H1 (cell line): ENCODE data around the gene SLC15A1. TPM values are rescaled to one million over a fixed set of nuclear protein-coding genes. Genes with fewer than 3 reads are reported as not detected.

Experiments
- CTCF ChIA-PET: fragments of 300-600 bp; sonication (Branson Sonifier 250); formaldehyde crosslinking; loops from one replicate; lab custom pipeline; 2021; ENCODE audit not compliant: partially characterized antibody; lab: Charles Lee
- POLR2A ChIA-PET: fragments of 300-600 bp; sonication (Branson Sonifier 250); formaldehyde crosslinking; loops from one replicate; lab custom pipeline; 2021; ENCODE audit warnings: inconsistent platforms; ENCODE audit not compliant: partially characterized antibody; lab: Charles Lee
- DNase-seq, 2 experiments: peaks; one replicate each; pipeline versions ENCODE4 v3.0.0 to v3.0.0-alpha.2; 2010 to 2022; ENCODE audit warnings: low spot score in 2 of 2, low read depth in 1 of 2, mixed read lengths in 1 of 2
- FAIRE-seq: peaks from 2 replicates; lab custom pipeline; 2011; peaks lifted over from hg19 to GRCh38; lab: Jason Lieb, UNC
- H2AFZ ChIP-seq: 2 replicates; pipeline ENCODE4 v1.8.1; 2012; ENCODE audit warnings: low read length, inconsistent platforms
- H2AK5ac ChIP-seq: 2 replicates; pipeline ENCODE4 v1.6.1; 2013; ENCODE audit warnings: low read depth, low read length
- H2BK120ac ChIP-seq: replicated peaks from 2 replicates; pipeline ENCODE3; 2013; ENCODE audit warnings: low read depth, low read length, inconsistent platforms
- H2BK12ac ChIP-seq: 2 replicates; pipeline ENCODE4 v1.6.1; 2013; ENCODE audit warnings: low read depth, low read length
- H2BK15ac ChIP-seq: 2 replicates; pipeline ENCODE4 v1.6.1; 2013; ENCODE audit warnings: low read length
- H2BK20ac ChIP-seq: 2 replicates; pipeline ENCODE4 v1.6.1; 2013; ENCODE audit warnings: low read length
- H2BK5ac ChIP-seq: 2 replicates; pipeline ENCODE4 v1.6.1; 2013; ENCODE audit warnings: low read depth, low read length
- H3K14ac ChIP-seq: 2 replicates; pipeline ENCODE4 v1.6.1; 2013; ENCODE audit warnings: inconsistent platforms; ENCODE audit not compliant: insufficient read length
- H3K18ac ChIP-seq: 2 replicates; pipeline ENCODE4 v1.6.1; 2013; ENCODE audit warnings: low read length; ENCODE audit errors: extremely low read depth
- H3K23ac ChIP-seq: 2 replicates; pipeline ENCODE4 v1.6.1; 2013; ENCODE audit warnings: inconsistent platforms; ENCODE audit not compliant: insufficient read length
- H3K23me2 ChIP-seq: 2 replicates; pipeline ENCODE4 v1.6.1; 2013; ENCODE audit warnings: low read depth, low read length
- H3K27ac ChIP-seq: 2 replicates; pipeline ENCODE4 v1.6.1; 2011; ENCODE audit warnings: low read depth, low read length, inconsistent platforms
- H3K27me3 ChIP-seq, 4 experiments: replicated peaks in 1 of 4; 1 replicate in 1 of 4; 2 replicates in 3 of 4; pipeline versions ENCODE4 v1.6.1 to v1.8.1; 2011 to 2013; ENCODE audit warnings: low read length in 3 of 4, mild to moderate bottlenecking in 3 of 4, inconsistent platforms in 2 of 4, mixed read lengths in 2 of 4, moderate library complexity in 1 of 4; ENCODE audit not compliant: control insufficient read depth in 3 of 4, insufficient read depth in 3 of 4; ENCODE audit errors: extremely low read depth in 1 of 4
- H3K36me3 ChIP-seq, 4 experiments: 2 replicates each; pipeline versions ENCODE4 v1.6.1 to v1.8.1; 2011 to 2013; ENCODE audit warnings: mild to moderate bottlenecking in 4 of 4, low read length in 3 of 4, moderate library complexity in 2 of 4, control low read depth in 1 of 4, inconsistent platforms in 1 of 4; ENCODE audit not compliant: insufficient read depth in 4 of 4, control insufficient read depth in 2 of 4
- H3K4ac ChIP-seq: replicated peaks from 2 replicates; pipeline ENCODE3; 2013; ENCODE audit warnings: low read length, low read depth, mixed read lengths, inconsistent platforms; ENCODE audit not compliant: insufficient read length
- H3K4me1 ChIP-seq, 4 experiments: replicated peaks in 1 of 4; 1 replicate in 1 of 4; 2 replicates in 3 of 4; pipeline versions ENCODE4 v1.6.1 to v1.8.1; 2011 to 2013; ENCODE audit warnings: low read length in 3 of 4, inconsistent platforms in 2 of 4, mixed read lengths in 1 of 4; ENCODE audit not compliant: insufficient read depth in 4 of 4, control insufficient read depth in 3 of 4
- H3K4me2 ChIP-seq, 2 experiments: 2 replicates each; pipeline versions ENCODE4 v1.6.1 to v1.8.1; 2011 to 2013; ENCODE audit warnings: low read depth in 2 of 2, low read length in 2 of 2, control low read depth in 1 of 2, inconsistent platforms in 1 of 2, mild to moderate bottlenecking in 1 of 2; ENCODE audit not compliant: insufficient read depth in 1 of 2
- H3K4me3 ChIP-seq, 4 experiments: fragments of 200-600, 300-600 bp in 1 of 4; sonication (generic), shearing (Covaris generic), sonication (Bioruptor Twin) in 1 of 4; 2 replicates each; pipeline versions ENCODE4 v1.5.1 to v1.8.1; 2011 to 2016; ENCODE audit warnings: low read length in 4 of 4, low read depth in 3 of 4, control low read depth in 2 of 4, inconsistent platforms in 2 of 4, mild to moderate bottlenecking in 2 of 4, mixed read lengths in 1 of 4, moderate library complexity in 1 of 4; ENCODE audit not compliant: insufficient read depth in 2 of 4; ENCODE audit errors: extremely low read depth in 1 of 4
- H3K56ac ChIP-seq: replicated peaks from 2 replicates; pipeline ENCODE3; 2013; ENCODE audit warnings: low read depth, mild to moderate bottlenecking, mixed read lengths, low read length, inconsistent platforms; ENCODE audit not compliant: insufficient read length
- H3K79me1 ChIP-seq: 2 replicates; pipeline ENCODE4 v1.6.1; 2013; ENCODE audit warnings: low read depth, low read length, control low read depth
- H3K79me2 ChIP-seq, 2 experiments: 2 replicates each; pipeline versions ENCODE4 v1.6.1 to v1.8.1; 2012 to 2013; ENCODE audit warnings: low read length in 2 of 2, mild to moderate bottlenecking in 2 of 2, inconsistent platforms in 1 of 2; ENCODE audit not compliant: insufficient read depth in 2 of 2, control insufficient read depth in 1 of 2
- H3K9ac ChIP-seq, 4 experiments: replicated peaks in 1 of 4; 1 replicate in 1 of 4; 2 replicates in 3 of 4; pipeline versions ENCODE4 v1.6.1 to v1.8.1; 2011 to 2013; ENCODE audit warnings: low read depth in 3 of 4, low read length in 3 of 4, control low read depth in 2 of 4, mild to moderate bottlenecking in 2 of 4, moderate library complexity in 2 of 4, inconsistent platforms in 1 of 4; ENCODE audit errors: extremely low read depth in 1 of 4
- H3K9me3 ChIP-seq, 2 experiments: 2 replicates each; pipeline versions ENCODE4 v1.6.1 to v1.8.1; 2012 to 2013; ENCODE audit warnings: mild to moderate bottlenecking in 2 of 2, moderate library complexity in 2 of 2, control low read depth in 1 of 2, inconsistent platforms in 1 of 2, low read depth in 1 of 2, low read length in 1 of 2, mixed read lengths in 1 of 2; ENCODE audit not compliant: insufficient read depth in 2 of 2
- H4K20me1 ChIP-seq, 2 experiments: replicated peaks in 1 of 2; 2 replicates each; pipeline versions ENCODE3 to v1.8.1; 2011 to 2013; ENCODE audit warnings: inconsistent platforms in 2 of 2, low read length in 2 of 2, mild to moderate bottlenecking in 1 of 2; ENCODE audit not compliant: insufficient read depth in 2 of 2, control insufficient read depth in 1 of 2
- H4K5ac ChIP-seq: 2 replicates; pipeline ENCODE4 v1.6.1; 2013; ENCODE audit warnings: low read length, low read depth, mixed read lengths, inconsistent platforms; ENCODE audit not compliant: insufficient read length
- H4K8ac ChIP-seq: 2 replicates; pipeline ENCODE4 v1.8.0; 2013; ENCODE audit warnings: mild to moderate bottlenecking, moderate library complexity, low read length, inconsistent platforms; ENCODE audit not compliant: insufficient read depth; ENCODE audit errors: extremely low read depth
- H4K91ac ChIP-seq: replicated peaks from 2 replicates; pipeline ENCODE3; 2013; ENCODE audit warnings: low read length, mixed read lengths, inconsistent platforms; ENCODE audit not compliant: insufficient read length
- FOSL1 ChIP-seq: IDR thresholded peaks from 2 replicates; pipeline ENCODE4 v1.6.1; 2011; ENCODE audit warnings: mild to moderate bottlenecking, low read depth, low read length, moderate library complexity; ENCODE audit not compliant: insufficient read depth
- SIN3A ChIP-seq, 2 experiments: IDR thresholded peaks in 1 of 2; conservative IDR thresholded peaks in 1 of 2; 2 replicates each; pipeline ENCODE4 v1.6.1; 2011 to 2012; ENCODE audit warnings: low read length in 2 of 2, improper control_type of control experiment in 1 of 2, low read depth in 1 of 2, mild to moderate bottlenecking in 1 of 2
- WGBS, 2 experiments: shearing (Covaris generic) in 1 of 2; methylation state at CpG; one replicate each; pipeline versions ENCODE4 v1.1.6 to v1.1.7; 2013 to 2015; ENCODE audit warnings: low lambda C conversion rate in 2 of 2, mixed read lengths in 2 of 2, inconsistent platforms in 1 of 2, low coverage in 1 of 2, missing lambda C conversion rate in 1 of 2; ENCODE audit not compliant: insufficient replicate concordance in 2 of 2, insufficient coverage in 1 of 2, insufficient read length in 1 of 2; ENCODE audit errors: extremely low coverage in 1 of 2, missing lambda C conversion rate in 1 of 2; 5-methylcytosine and 5-hydroxymethylcytosine counted together
- polyA plus RNA-seq, 7 experiments: library from polyadenylated mRNA; depleted of rRNA in 3 of 7; stranded (reverse) in 5 of 7; unstranded in 2 of 7; fragments of >200 nt in 5 of 7; fragments of 200-250 nt in 2 of 7; gene quantifications; 1 replicate in 5 of 7; 2 replicates in 1 of 7; 4 replicates in 1 of 7; pipeline versions ENCODE4 v1.2.1 to v1.2.3, GENCODE V29; 2011 to 2013; ENCODE audit warnings: missing spikeins in 2 of 7, mixed read lengths in 2 of 7
- total RNA-seq: library from RNA; stranded (reverse); fragmentation: NEBNext Ultra II Directional; extraction: Animal tissue kit (Norgen Biotek cat#: 25700); gene quantifications from 2 replicates; pipeline ENCODE4 v1.2.1, GENCODE V29; 2021

The SLC15A1 gene
- total and polyA plus RNA-seq, 2 of the 8 experiments (the other 6 are each of a cell fraction or from before 2014, with no cell fraction given) = 1.3 to 2.4 TPM

DNA sequence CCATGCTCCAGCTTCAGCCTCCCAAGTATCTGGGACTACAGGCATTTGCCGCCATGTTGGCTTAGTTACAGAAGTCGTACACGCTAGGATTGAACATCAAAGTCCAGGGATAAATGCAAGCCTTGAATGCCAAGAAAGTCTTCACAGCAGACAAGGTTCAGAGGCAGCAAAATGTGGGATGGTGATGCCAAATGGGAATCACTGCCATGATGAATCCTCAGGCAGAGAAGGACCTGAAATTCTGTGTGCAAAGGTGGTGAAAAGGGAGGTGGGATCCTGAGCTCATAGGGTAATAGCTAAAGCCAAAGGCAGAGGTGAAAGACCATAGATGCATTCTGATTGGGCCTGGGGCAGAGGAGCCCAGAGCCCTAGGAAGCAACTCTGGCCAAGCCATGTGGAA lies 96.2 kb downstream of the SLC15A1 start:
- H4K5ac ChIP-seq = no peak overlapping the region
- H3K56ac ChIP-seq = no peak overlapping the region
- H3K27me3 ChIP-seq = no peaks in the 10 kb centered on the region
- no peak overlapping the region for H2BK15ac ChIP-seq
- H3K9ac ChIP-seq = no peak overlapping the region
- CTCF ChIA-PET = interaction anchor here (0.7 to 1.2 kb wide), 3 partner anchors 17 to 211 kb away, joined by 3 read pairs; no protein-coding TSS in a partner anchor
- H3K23ac ChIP-seq = no peak overlapping the region
- H3K36me3 ChIP-seq = no peaks in the 10 kb centered on the region
- H4K8ac ChIP-seq = no peak overlapping the region
- POLR2A ChIA-PET = no interaction called here
- WGBS, 2 experiments = 86% methylated on average over 3 of the region's 3 CpGs; no CpG with 5 or more reads in 1 of the 2 experiments
- H3K4me1 ChIP-seq = no peaks in the 10 kb centered on the region
- H3K79me1 ChIP-seq = no peaks in the 10 kb centered on the region
- FAIRE-seq (no peak), DNase-seq (no peak)
- no peaks in the 10 kb centered on the region for H4K20me1 ChIP-seq
- H3K9me3 ChIP-seq = peaks cover 3 to 5% of the 10 kb centered on the region in 2 experiments; a peak in 2 of 4 replicates
- H2BK5ac ChIP-seq = no peak overlapping the region
- no peak overlapping the region for H2BK120ac ChIP-seq
- H3K23me2 ChIP-seq = no peaks in the 10 kb centered on the region; the same call in 1 of the 2 replicates
- H3K14ac ChIP-seq = no peak overlapping the region
- H3K27ac ChIP-seq = no peak overlapping the region
- H3K4me2 ChIP-seq = no peak overlapping the region
- no peak overlapping the region for H3K18ac ChIP-seq
- H2AK5ac ChIP-seq = no peak overlapping the region
- no peak overlapping the region for H2BK12ac ChIP-seq
- H3K4me3 ChIP-seq = no peak overlapping the region
- H2AFZ ChIP-seq = no peak overlapping the region
- no peaks in the 10 kb centered on the region for H3K79me2 ChIP-seq
- no peak overlapping the region for H2BK20ac ChIP-seq
- no peak overlapping the region for H3K4ac ChIP-seq
- no peak overlapping the region for H4K91ac ChIP-seq
- no peak for TF ChIP-seq FOSL1
- TF ChIP-seq SIN3A (conservative IDR thresholded peaks at IDR 0.05 in 1 of 2, IDR thresholded peaks at IDR 0.05 in 1 of 2; ENCODE audit: low read depth in 1 of 2, low read length in 2 of 2) = no peak
